Measurements from ENCODE around the gene HOTAIR.

DNA sequence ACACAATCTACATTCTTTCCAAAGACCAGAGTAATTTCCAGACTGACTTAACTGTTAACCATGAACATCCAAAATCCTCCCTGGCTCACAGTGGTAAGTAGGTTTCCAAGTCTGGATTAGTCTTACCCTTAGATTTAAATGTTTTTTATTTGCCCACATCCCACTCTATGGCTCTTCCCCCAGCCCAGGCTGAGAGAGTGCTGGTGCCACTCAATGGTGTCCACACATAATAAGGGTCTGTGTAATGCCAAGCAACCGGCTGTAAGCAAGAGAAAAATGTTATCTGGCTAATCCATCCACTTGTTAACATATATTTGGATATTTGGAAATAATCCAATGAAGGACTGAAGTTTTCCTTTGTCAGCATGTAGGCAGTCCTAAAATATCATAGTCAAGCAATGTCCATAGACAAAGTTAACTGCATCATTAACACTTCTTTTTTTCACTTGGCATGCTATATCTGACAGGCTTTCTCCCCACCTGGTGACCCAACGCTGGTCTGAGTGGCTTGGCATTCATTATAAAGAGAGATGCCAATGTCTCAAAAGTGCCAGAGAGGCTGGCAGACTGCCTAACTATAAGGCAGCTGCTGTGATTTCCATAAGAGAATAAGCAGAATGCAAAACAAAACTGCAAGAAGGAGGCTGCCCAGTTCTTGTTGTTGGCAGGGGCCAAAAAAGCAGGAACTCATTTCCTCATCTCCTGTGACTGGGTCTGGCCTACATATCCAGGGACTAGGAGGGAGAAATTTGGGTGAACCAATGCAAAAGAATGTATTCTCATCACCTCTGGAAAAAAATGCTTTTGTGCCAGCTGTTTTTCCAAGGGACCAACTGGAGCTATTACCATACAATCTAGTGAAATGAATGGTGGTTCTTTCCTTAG lies 50.0 kb downstream of the HOTAIR start:
- no peak for TF ChIP-seq EZH2 (IDR thresholded peaks at IDR 0.05; ENCODE audit: borderline replicate concordance, low read length)
- TF ChIP-seq, protein P1, sequence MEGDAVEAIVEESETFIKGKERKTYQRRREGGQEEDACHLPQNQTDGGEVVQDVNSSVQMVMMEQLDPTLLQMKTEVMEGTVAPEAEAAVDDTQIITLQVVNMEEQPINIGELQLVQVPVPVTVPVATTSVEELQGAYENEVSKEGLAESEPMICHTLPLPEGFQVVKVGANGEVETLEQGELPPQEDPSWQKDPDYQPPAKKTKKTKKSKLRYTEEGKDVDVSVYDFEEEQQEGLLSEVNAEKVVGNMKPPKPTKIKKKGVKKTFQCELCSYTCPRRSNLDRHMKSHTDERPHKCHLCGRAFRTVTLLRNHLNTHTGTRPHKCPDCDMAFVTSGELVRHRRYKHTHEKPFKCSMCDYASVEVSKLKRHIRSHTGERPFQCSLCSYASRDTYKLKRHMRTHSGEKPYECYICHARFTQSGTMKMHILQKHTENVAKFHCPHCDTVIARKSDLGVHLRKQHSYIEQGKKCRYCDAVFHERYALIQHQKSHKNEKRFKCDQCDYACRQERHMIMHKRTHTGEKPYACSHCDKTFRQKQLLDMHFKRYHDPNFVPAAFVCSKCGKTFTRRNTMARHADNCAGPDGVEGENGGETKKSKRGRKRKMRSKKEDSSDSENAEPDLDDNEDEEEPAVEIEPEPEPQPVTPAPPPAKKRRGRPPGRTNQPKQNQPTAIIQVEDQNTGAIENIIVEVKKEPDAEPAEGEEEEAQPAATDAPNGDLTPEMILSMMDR (conservative IDR thresholded peaks at IDR 0.05 in 1 of 2, IDR thresholded peaks at IDR 0.05 in 1 of 2; ENCODE audit: extremely low read depth in 1 of 2, insufficient read depth in 1 of 2, low read depth in 1 of 2, low read length in 2 of 2), result no peak

Measured in mammary epithelial cell (primary cell).